ENCODE results near the gene ELMO1.

DNA sequence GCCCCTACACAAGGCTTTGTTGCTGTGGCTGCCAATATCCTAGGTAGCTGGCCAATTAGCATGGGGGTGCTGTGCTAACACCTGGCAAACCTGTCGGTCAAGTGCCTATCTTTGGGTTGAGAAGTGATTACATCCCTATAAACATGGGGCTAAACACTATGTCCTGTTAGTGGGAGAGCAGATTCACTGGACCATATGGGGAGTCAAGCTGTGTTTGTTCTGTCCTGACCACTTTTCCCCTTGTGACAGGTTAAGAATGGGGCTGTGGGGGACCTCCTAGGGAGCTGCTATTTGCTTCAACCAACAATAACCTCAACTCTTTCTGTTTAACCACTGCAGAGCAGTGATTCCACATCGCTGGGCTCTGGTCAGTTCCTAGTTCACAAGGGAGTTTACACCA, 572.9 kb downstream of the ELMO1 start:
- TF ChIP-seq REST (IDR thresholded peaks at IDR 0.05; ENCODE audit: low read depth): no peak
- TF ChIP-seq, protein P1, sequence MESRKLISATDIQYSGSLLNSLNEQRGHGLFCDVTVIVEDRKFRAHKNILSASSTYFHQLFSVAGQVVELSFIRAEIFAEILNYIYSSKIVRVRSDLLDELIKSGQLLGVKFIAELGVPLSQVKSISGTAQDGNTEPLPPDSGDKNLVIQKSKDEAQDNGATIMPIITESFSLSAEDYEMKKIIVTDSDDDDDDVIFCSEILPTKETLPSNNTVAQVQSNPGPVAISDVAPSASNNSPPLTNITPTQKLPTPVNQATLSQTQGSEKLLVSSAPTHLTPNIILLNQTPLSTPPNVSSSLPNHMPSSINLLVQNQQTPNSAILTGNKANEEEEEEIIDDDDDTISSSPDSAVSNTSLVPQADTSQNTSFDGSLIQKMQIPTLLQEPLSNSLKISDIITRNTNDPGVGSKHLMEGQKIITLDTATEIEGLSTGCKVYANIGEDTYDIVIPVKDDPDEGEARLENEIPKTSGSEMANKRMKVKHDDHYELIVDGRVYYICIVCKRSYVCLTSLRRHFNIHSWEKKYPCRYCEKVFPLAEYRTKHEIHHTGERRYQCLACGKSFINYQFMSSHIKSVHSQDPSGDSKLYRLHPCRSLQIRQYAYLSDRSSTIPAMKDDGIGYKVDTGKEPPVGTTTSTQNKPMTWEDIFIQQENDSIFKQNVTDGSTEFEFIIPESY (IDR thresholded peaks at IDR 0.05; ENCODE audit: extremely low read depth, insufficient replicate concordance, low read length): no peak
- TF ChIP-seq ZFX (IDR thresholded peaks at IDR 0.05): no peak
- TF ChIP-seq, protein P2, sequence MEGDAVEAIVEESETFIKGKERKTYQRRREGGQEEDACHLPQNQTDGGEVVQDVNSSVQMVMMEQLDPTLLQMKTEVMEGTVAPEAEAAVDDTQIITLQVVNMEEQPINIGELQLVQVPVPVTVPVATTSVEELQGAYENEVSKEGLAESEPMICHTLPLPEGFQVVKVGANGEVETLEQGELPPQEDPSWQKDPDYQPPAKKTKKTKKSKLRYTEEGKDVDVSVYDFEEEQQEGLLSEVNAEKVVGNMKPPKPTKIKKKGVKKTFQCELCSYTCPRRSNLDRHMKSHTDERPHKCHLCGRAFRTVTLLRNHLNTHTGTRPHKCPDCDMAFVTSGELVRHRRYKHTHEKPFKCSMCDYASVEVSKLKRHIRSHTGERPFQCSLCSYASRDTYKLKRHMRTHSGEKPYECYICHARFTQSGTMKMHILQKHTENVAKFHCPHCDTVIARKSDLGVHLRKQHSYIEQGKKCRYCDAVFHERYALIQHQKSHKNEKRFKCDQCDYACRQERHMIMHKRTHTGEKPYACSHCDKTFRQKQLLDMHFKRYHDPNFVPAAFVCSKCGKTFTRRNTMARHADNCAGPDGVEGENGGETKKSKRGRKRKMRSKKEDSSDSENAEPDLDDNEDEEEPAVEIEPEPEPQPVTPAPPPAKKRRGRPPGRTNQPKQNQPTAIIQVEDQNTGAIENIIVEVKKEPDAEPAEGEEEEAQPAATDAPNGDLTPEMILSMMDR (IDR thresholded peaks at IDR 0.05 in 2 of 3, conservative IDR thresholded peaks at IDR 0.05 in 1 of 3; ENCODE audit: borderline replicate concordance in 1 of 3, insufficient read depth in 1 of 3, low read depth in 2 of 3, low read length in 2 of 3): no peak
- TF ChIP-seq EZH2 (IDR thresholded peaks at IDR 0.05): no peak
- TF ChIP-seq POLR2A (IDR thresholded peaks at IDR 0.05; ENCODE audit: borderline replicate concordance, extremely low read depth, insufficient read depth, insufficient read length): no peak
- TF ChIP-seq, protein P3, sequence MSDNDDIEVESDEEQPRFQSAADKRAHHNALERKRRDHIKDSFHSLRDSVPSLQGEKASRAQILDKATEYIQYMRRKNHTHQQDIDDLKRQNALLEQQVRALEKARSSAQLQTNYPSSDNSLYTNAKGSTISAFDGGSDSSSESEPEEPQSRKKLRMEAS (IDR thresholded peaks at IDR 0.05): no peak
- TF ChIP-seq ATF3 (IDR thresholded peaks at IDR 0.05): no peak
- no peak for TF ChIP-seq POLR2AphosphoS5 (IDR thresholded peaks at IDR 0.05; ENCODE audit: low read depth, low read length)
- no peak for TF ChIP-seq YY1 (IDR thresholded peaks at IDR 0.05; ENCODE audit: extremely low read depth, insufficient replicate concordance, low read depth, low read length)
- no peak for TF ChIP-seq CEBPB (IDR thresholded peaks at IDR 0.05; ENCODE audit: low read depth)
- TF ChIP-seq EZH2phosphoT487 (IDR thresholded peaks at IDR 0.05; ENCODE audit: borderline replicate concordance): no peak
- no peak for TF ChIP-seq ZNF274 (IDR thresholded peaks at IDR 0.05; ENCODE audit: low read depth, low read length)
